ENCODE measurements around the gene STK40. TPM values are rescaled to one million over a fixed set of nuclear protein-coding genes. Genes with fewer than 3 reads are reported as not detected.

The STK40 gene
- total and polyA plus RNA-seq, 9 of the 15 experiments (the other 6 are each of a cell fraction or from before 2014, with no cell fraction given), result 0.69 to 94.3 (median 39.1) TPM

- FAIRE-seq, result peak; percentile 76
- ATAC-seq, result peak; percentile 70
- Histone ChIP-seq H3K36me3 (ENCODE audit: control insufficient read depth, insufficient read depth, low read length) (peaks cover 78% of the 10 kb centered on the region; the same call in 2 of the 3 replicates), H3K4me2 (ENCODE audit: insufficient read depth, low read length) (no peak overlapping the region), H3K9ac (ENCODE audit: insufficient read depth in 1 of 2, low read depth in 2 of 2, low read length in 2 of 2) (peak overlapping the region in 1 of 2 experiments; percentile 21; a peak in 2 of 4 replicates), H2AFZ (ENCODE audit: low read depth, low read length) (no peak overlapping the region), H3K9me3 (replicated peaks; ENCODE audit: control insufficient read depth, insufficient read depth, low read depth, low read length) (no peaks in the 10 kb centered on the region), H3K27ac (ENCODE audit: extremely low read depth, low read depth, low read length) (no peak overlapping the region), H3K9me1 (ENCODE audit: control insufficient read depth, insufficient read depth, low read length) (peaks cover 5% of the 10 kb centered on the region), H3K27me3 (ENCODE audit: control insufficient read depth in 2 of 2, insufficient read depth in 2 of 2, low read length in 2 of 2) (no peaks in the 10 kb centered on the region), H3K4me3 (no peak overlapping the region), H3K79me2 (ENCODE audit: control insufficient read depth, insufficient read depth, low read length) (no peaks in the 10 kb centered on the region), H4K20me1 (replicated peaks; ENCODE audit: control insufficient read depth, insufficient read depth, low read length) (peaks cover 7% of the 10 kb centered on the region; the same call in 1 of the 2 replicates), H3K4me1 (replicated peaks in 1 of 2; ENCODE audit: control insufficient read depth in 2 of 2, insufficient read depth in 2 of 2, low read length in 2 of 2) (peaks cover 0 to 44% of the 10 kb centered on the region in 2 experiments; a peak in 4 of 5 replicates)
- ChIA-PET POLR2A (interaction anchor here (0.6 to 2.0 kb wide), 8 partner anchors 9 to 481 kb away, joined by 3 to 10 read pairs (median 4); no protein-coding TSS in a partner anchor), CTCF (ENCODE audit: low intra/inter-chr PET ratio) (interaction anchor here (0.6 to 2.5 kb wide), 2 partner anchors 78 to 166 kb away, joined by 3 to 27 read pairs; no protein-coding TSS in a partner anchor)
- BruUV-seq (replicated peaks), result no TSS peak
- in situ Hi-C loops (cut with MboI) (no loop called here), intact Hi-C loops (cut with micrococcal nuclease) (loop anchor here (1.0 kb wide), 1 partner anchor 78 kb away; no protein-coding TSS in a partner anchor)
- 79% methylated on average over 10 of the region's 10 CpGs for WGBS (ENCODE audit: insufficient coverage, low coverage, missing lambda C conversion rate)
- peak; percentile 31 to 62 (median 48) for DNase-seq (ENCODE audit: extremely low read depth in 1 of 4, low spot score in 3 of 4)
- no peak for TF ChIP-seq ZFP1 (CRISPR knock-in tag; IDR thresholded peaks at IDR 0.05)
- TF ChIP-seq, protein P1, sequence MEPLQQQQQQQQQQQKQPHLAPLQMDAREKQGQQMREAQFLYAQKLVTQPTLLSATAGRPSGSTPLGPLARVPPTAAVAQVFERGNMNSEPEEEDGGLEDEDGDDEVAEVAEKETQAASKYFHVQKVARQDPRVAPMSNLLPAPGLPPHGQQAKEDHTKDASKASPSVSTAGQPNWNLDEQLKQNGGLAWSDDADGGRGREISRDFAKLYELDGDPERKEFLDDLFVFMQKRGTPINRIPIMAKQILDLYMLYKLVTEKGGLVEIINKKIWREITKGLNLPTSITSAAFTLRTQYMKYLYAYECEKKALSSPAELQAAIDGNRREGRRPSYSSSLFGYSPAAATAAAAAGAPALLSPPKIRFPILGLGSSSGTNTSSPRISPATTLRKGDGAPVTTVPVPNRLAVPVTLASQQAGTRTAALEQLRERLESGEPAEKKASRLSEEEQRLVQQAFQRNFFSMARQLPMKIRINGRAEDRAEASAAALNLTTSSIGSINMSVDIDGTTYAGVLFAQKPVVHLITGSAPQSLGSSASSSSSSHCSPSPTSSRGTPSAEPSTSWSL (CRISPR knock-in tag; IDR thresholded peaks at IDR 0.05; ENCODE audit: borderline replicate concordance), result no peak
- no peak for TF ChIP-seq TCFL5 (CRISPR knock-in tag; conservative IDR thresholded peaks at IDR 0.05)
- TF ChIP-seq RAD21 (CRISPR knock-in tag; conservative IDR thresholded peaks at IDR 0.05 in 1 of 2, IDR thresholded peaks at IDR 0.05 in 1 of 2), result peak; percentile 69 to 72
- TF ChIP-seq ZNF197 (CRISPR knock-in tag; IDR thresholded peaks at IDR 0.05; ENCODE audit: low read depth), result no peak
- 0 out of 2 replicates have a peak, but pooled peaks have one; percentile 17 for TF ChIP-seq MYNN (IDR thresholded peaks at IDR 0.05)
- no peak for TF ChIP-seq MYNN (CRISPR knock-in tag; IDR thresholded peaks at IDR 0.05)
- TF ChIP-seq ZBTB7A (IDR thresholded peaks at IDR 0.05; ENCODE audit: borderline replicate concordance, control insufficient read depth, low read depth, low read length), result no peak
- TF ChIP-seq ZNF316 (IDR thresholded peaks at IDR 0.05), result no peak
- no peak for TF ChIP-seq FOSL1 (tag; conservative IDR thresholded peaks at IDR 0.05)
- no peak for TF ChIP-seq ATF7 (IDR thresholded peaks at IDR 0.05)
- no peak for TF ChIP-seq IFI16 (CRISPR knock-in tag; IDR thresholded peaks at IDR 0.05)
- no peak for TF ChIP-seq MCM3 (IDR thresholded peaks at IDR 0.05)
- TF ChIP-seq CBX8 (IDR thresholded peaks at IDR 0.05; ENCODE audit: borderline replicate concordance, extremely low read depth, low read depth, low read length, poor library complexity, severe bottlenecking), result no peak
- TF ChIP-seq RB1 (IDR thresholded peaks at IDR 0.05; ENCODE audit: low read depth), result 0 out of 2 replicates have a peak, but pooled peaks have one; percentile 37
- TF ChIP-seq TAL1 (IDR thresholded peaks at IDR 0.05), result no peak
- TF ChIP-seq HNRNPH1 (optimal IDR thresholded peaks at IDR 0.05; ENCODE audit: low read depth, low read length), result no peak
- no peak for TF ChIP-seq JUNB (CRISPR knock-in tag; conservative IDR thresholded peaks at IDR 0.05)
- no peak for TF ChIP-seq THRA (IDR thresholded peaks at IDR 0.05)
Observed at GRCh38 chr1:36342426-36343185, 43.1 kb downstream of the STK40 start.
